Right lobe of liver (tissue), 4 donors: Measurements from ENCODE around the gene DCTPP1.

Experiments used
- POLR2A ChIP-seq: fragments of 450-650 bp; IDR thresholded peaks from one replicate; pipeline ENCODE4 v1.6.1; 2017; ENCODE audit warnings: antibody characterized with exemption, mild to moderate bottlenecking
- TF ChIP-seq, protein P1 (sequence below), 4 donors: fragments of 200-600 bp in 3 of 4; fragments of 450-650 bp in 1 of 4; IDR thresholded peaks; one replicate each; pipeline versions ENCODE4 v1.5.1 to v1.8.0; 2016 to 2022; ENCODE audit warnings: antibody characterized with exemption in 4 of 4, mild to moderate bottlenecking in 2 of 4
- donor health status: DM: no; HTN: no; CAD: no.
- donor health status: DM: no; HTN: no; CAD: no.
- donor health status: DM: no; HTN: yes; CAD: no.

DNA sequence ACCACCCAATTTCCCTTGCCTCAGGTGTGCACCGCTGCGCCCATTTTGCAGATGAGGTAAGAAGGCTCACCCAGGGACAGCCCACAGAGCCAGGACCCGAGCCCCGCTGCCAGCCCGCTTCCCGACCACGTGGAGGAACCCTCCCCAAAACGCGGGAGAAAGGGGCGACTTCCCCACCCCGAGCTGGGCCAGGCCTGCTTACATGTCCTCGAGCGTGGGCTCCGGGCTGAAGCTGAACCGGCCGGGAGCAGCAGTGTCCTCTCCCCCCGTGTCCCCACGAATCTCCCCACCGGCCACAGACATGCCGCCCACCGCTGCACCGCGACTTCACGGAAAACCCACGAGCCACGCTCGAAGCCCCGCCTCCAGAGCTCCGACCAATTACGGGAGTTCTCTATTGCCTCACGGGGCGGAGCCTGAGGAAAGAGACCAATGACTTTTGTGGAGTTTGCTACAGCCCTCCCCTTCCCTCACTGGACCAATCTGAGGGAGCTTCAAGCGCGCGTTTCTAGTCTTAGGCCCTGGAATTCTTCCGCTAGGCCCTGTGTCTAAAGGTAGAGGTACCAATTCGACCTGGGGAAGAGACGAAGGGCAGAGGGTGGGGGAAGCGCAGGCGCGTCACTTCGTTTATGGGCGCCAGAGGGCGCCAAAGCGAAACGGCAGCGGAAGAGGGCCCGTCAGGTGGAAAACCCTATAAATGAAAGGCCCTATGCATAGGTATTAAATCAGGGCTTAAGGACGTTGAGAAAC is at the start of gene DCTPP1:
- TF ChIP-seq, protein P1, sequence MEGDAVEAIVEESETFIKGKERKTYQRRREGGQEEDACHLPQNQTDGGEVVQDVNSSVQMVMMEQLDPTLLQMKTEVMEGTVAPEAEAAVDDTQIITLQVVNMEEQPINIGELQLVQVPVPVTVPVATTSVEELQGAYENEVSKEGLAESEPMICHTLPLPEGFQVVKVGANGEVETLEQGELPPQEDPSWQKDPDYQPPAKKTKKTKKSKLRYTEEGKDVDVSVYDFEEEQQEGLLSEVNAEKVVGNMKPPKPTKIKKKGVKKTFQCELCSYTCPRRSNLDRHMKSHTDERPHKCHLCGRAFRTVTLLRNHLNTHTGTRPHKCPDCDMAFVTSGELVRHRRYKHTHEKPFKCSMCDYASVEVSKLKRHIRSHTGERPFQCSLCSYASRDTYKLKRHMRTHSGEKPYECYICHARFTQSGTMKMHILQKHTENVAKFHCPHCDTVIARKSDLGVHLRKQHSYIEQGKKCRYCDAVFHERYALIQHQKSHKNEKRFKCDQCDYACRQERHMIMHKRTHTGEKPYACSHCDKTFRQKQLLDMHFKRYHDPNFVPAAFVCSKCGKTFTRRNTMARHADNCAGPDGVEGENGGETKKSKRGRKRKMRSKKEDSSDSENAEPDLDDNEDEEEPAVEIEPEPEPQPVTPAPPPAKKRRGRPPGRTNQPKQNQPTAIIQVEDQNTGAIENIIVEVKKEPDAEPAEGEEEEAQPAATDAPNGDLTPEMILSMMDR (IDR thresholded peaks at IDR 0.05) = peak; percentile 89 to 94 (median 92)
- TF ChIP-seq POLR2A = peak; percentile 50
